NOMO-1 (cell line): ENCODE data around the gene C5orf34.
"Not testable (repeated sequence)": the region's sequence is repeated elsewhere in the genome, so short reads cannot be mapped to it uniquely, and the experiment has no call there.

Source experiments
- DNase-seq, 2 experiments: peaks; one replicate each; lab custom pipeline; 2025; ENCODE audit not compliant: unreplicated experiment in 2 of 2; lab: John Stamatoyannopoulos, UW

Gene C5orf34

GRCh38 chr5:43520615-43521014 is 5.7 kb upstream of the C5orf34 start:
- DNase-seq, result no peak

GRCh38 chr5:43515678-43516048 is 715 bp upstream of the C5orf34 start:
- DNase-seq, result no peak

- no peak for DNase-seq
Observed at GRCh38 chr5:43514471-43514815, 505 bp downstream of the C5orf34 start.

GRCh38 chr5:43514025-43514424 is 923 bp downstream of the C5orf34 start:
- DNase-seq, result no peak

- not testable (repeated sequence) for DNase-seq
Observed at GRCh38 chr5:43511062-43511461, 3.9 kb downstream of the C5orf34 start.

- no peak for DNase-seq
Observed at GRCh38 chr5:43498581-43498980, 16.4 kb downstream of the C5orf34 start.

GRCh38 chr5:43497311-43498104 is 17.4 kb downstream of the C5orf34 start:
- DNase-seq, result no peak

GRCh38 chr5:43491326-43491725 is 23.6 kb downstream of the C5orf34 start:
- no peak for DNase-seq

GRCh38 chr5:43486353-43486752 is 28.6 kb downstream of the C5orf34 start:
- no peak for DNase-seq

- peak; percentile 73 to 92 for DNase-seq
Observed at GRCh38 chr5:43485406-43485805, 29.5 kb downstream of the C5orf34 start.

- DNase-seq, result peak; percentile 97
Observed at GRCh38 chr5:43484106-43484849, 30.7 kb downstream of the C5orf34 start.

- DNase-seq, result peak; percentile 98
Observed at GRCh38 chr5:43483298-43484105, 31.4 kb downstream of the C5orf34 start, which contains the start of gene TMEM267. Gene TMEM267 (minus strand): TSS chr5:43483865. CDS start chr5:43453969, 29,896 bp downstream.

- DNase-seq, result peak in 1 of 2 experiments; percentile 58
Observed at GRCh38 chr5:43482490-43483297, 32.3 kb downstream of the C5orf34 start.

GRCh38 chr5:43469671-43470391 is 45.1 kb downstream of the C5orf34 start:
- DNase-seq, result no peak

- DNase-seq, result no peak
Observed at GRCh38 chr5:43467100-43467499, 47.8 kb downstream of the C5orf34 start.

GRCh38 chr5:43465455-43465854 is 49.5 kb downstream of the C5orf34 start:
- not testable (repeated sequence) for DNase-seq

- DNase-seq, result no peak
Observed at GRCh38 chr5:43461066-43461465, 53.9 kb downstream of the C5orf34 start.

- DNase-seq, result no peak
Observed at GRCh38 chr5:43456556-43456955, 58.4 kb downstream of the C5orf34 start.

GRCh38 chr5:43441575-43441974 is 73.4 kb downstream of the C5orf34 start:
- DNase-seq, result not testable (repeated sequence)
